ENCODE results near the gene TRIP11.

GRCh38 chr14:91920526-91920925 lies 119.3 kb downstream of the TRIP11 start:
- no peak for TF ChIP-seq CTCF (conservative IDR thresholded peaks at IDR 0.05)
- TF ChIP-seq ZFX (IDR thresholded peaks at IDR 0.05) = no peak

All from C4-2B (cell line).